ENCODE measurements around the gene SUGCT.

SUGCT gene

GRCh38 chr7:40848541-40849221 is 713.9 kb downstream of the SUGCT start:
- DNase-seq (ENCODE audit: extremely low read depth, low read depth) = no peak
- TF ChIP-seq CTCF (IDR thresholded peaks at IDR 0.05; ENCODE audit: low read depth, low read length, missing control alignments) = no peak

GRCh38 chr7:40850017-40850416 is 715.2 kb downstream of the SUGCT start:
- TF ChIP-seq CTCF (IDR thresholded peaks at IDR 0.05; ENCODE audit: low read depth, low read length, missing control alignments) = no peak
- DNase-seq (ENCODE audit: extremely low read depth, low read depth) = no peak
- no peak overlapping the region for H3K4me3 ChIP-seq (replicated peaks; ENCODE audit: low read depth, low read length)

More at GRCh38 chr7:40848541-40849221, 713.9 kb downstream of the SUGCT start:
- no peak overlapping the region for H3K4me3 ChIP-seq (replicated peaks; ENCODE audit: low read depth, low read length)

- H3K4me3 ChIP-seq (replicated peaks; ENCODE audit: low read depth, low read length) = no peak overlapping the region
- DNase-seq (ENCODE audit: extremely low read depth, low read depth) = no peak
- no peak for TF ChIP-seq CTCF (IDR thresholded peaks at IDR 0.05; ENCODE audit: low read depth, low read length, missing control alignments)
Observed at GRCh38 chr7:40851001-40851400, 716.2 kb downstream of the SUGCT start.

GRCh38 chr7:40859076-40859475 is 724.3 kb downstream of the SUGCT start:
- no peak for TF ChIP-seq CTCF (IDR thresholded peaks at IDR 0.05; ENCODE audit: low read depth, low read length, missing control alignments)
- H3K4me3 ChIP-seq (replicated peaks; ENCODE audit: low read depth, low read length) = no peak overlapping the region
- no peak for DNase-seq (ENCODE audit: extremely low read depth, low read depth)

- no peak for DNase-seq (ENCODE audit: extremely low read depth, low read depth)
- no peak overlapping the region for H3K4me3 ChIP-seq (replicated peaks; ENCODE audit: low read depth, low read length)
- no peak for TF ChIP-seq CTCF (IDR thresholded peaks at IDR 0.05; ENCODE audit: low read depth, low read length, missing control alignments)
Observed at GRCh38 chr7:40859965-40860543, 725.2 kb downstream of the SUGCT start.

- DNase-seq (ENCODE audit: extremely low read depth, low read depth) = no peak
- no peak for TF ChIP-seq CTCF (IDR thresholded peaks at IDR 0.05; ENCODE audit: low read depth, low read length, missing control alignments)
- H3K4me3 ChIP-seq (replicated peaks; ENCODE audit: low read depth, low read length) = no peak overlapping the region
Observed at GRCh38 chr7:40865441-40866233, 730.8 kb downstream of the SUGCT start.
